Measurements from ENCODE around the gene ANTXRL.
"Not testable (repeated sequence)": the region's sequence is repeated elsewhere in the genome, so short reads cannot be mapped to it uniquely, and the experiment has no call there.

DNA sequence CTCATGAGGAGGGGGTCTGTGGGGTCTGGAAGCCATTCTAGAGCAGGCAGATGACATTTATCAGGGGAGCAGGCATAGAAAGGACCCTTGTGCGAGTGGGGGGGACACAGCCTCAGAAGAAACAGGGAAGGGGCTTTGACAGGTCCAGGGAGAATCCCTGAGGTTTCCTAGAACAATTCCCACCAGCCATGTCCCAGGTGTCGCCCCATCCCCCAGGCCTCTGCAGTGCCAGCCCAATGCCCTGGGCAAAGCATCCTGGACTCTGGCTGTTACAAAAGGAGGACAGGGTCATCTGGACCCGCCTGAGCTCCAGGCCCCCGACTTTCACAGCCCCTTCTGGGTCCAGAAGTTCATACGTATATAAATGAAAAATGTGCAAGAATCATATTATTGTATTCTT, 80.4 kb downstream of the ANTXRL start:
- not testable (repeated sequence) for TF ChIP-seq ELF1 (IDR thresholded peaks at IDR 0.05); EZH2phosphoT487 (IDR thresholded peaks at IDR 0.05; ENCODE audit: borderline replicate concordance, low read depth)
- TF ChIP-seq, protein P1, sequence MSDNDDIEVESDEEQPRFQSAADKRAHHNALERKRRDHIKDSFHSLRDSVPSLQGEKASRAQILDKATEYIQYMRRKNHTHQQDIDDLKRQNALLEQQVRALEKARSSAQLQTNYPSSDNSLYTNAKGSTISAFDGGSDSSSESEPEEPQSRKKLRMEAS (IDR thresholded peaks at IDR 0.05; ENCODE audit: low read depth): not testable (repeated sequence)
